Upper lobe of right lung (tissue), 1 donor: Measurements from ENCODE around the gene SIL1. TPM values are rescaled to one million over a fixed set of nuclear protein-coding genes. Genes with fewer than 3 reads are reported as not detected.
"Not testable (repeated sequence)": the region's sequence is repeated elsewhere in the genome, so short reads cannot be mapped to it uniquely, and the experiment has no call there.

ENCODE experiments used
- ATAC-seq: fragments of 200-7000 bp; cut with Tn5 transposase; one replicate; pipeline ENCODE4 v1.9.1; 2020; ENCODE audit warnings: mild to moderate bottlenecking, moderate library complexity
- DNase-seq: peaks from one replicate; pipeline ENCODE4 v3.0.0-alpha.2; 2020
- H3K27ac ChIP-seq: fragments of 200-600 bp; one replicate; pipeline ENCODE4 v1.8.0; 2022
- H3K27me3 ChIP-seq: fragments of 200-600 bp; one replicate; pipeline ENCODE4 v1.8.0; 2022; ENCODE audit warnings: mild to moderate bottlenecking
- H3K36me3 ChIP-seq: fragments of 200-600 bp; one replicate; pipeline ENCODE4 v1.8.0; 2022
- H3K4me1 ChIP-seq: fragments of 200-600 bp; one replicate; pipeline ENCODE4 v1.8.0; 2022
- H3K4me3 ChIP-seq: fragments of 200-600 bp; one replicate; pipeline ENCODE4 v1.8.0; 2022; ENCODE audit warnings: mild to moderate bottlenecking
- H3K9me3 ChIP-seq: fragments of 200-600 bp; one replicate; pipeline ENCODE4 v1.8.0; 2022
- CTCF ChIP-seq: fragments of 200-600 bp; IDR thresholded peaks from one replicate; pipeline ENCODE4 v1.8.0; 2022; ENCODE audit warnings: antibody characterized with exemption
- intact Hi-C: fragments of 100-400 bp; cut with DNase I; formaldehyde crosslinking; loops from one replicate; pipeline ENCODE4 v1.11.0; 2022
- total RNA-seq: library from RNA; stranded (reverse); fragmentation: NEBNext Ultra II Directional; extraction: Animal tissue kit (Norgen Biotek cat#: 25700); gene quantifications from one replicate; pipeline ENCODE4 v1.2.1, GENCODE V29; 2021
- donor health status: DM: no; HTN: yes; CAD: no; lungs with severe emphysema.

Gene SIL1
- total RNA-seq, 1 donor from 2014 or later, result 56.9 TPM

GRCh38 chr5:139178589-139178917 lies 19.6 kb downstream of the SIL1 start:
- peak overlapping the region; percentile 73 for H3K27ac ChIP-seq
- no peak overlapping the region for H3K4me3 ChIP-seq
- peaks cover 29% of the 10 kb centered on the region for H3K4me1 ChIP-seq
- no peaks in the 10 kb centered on the region for H3K9me3 ChIP-seq
- DNase-seq (no peak), ATAC-seq (no peak)
- H3K27me3 ChIP-seq, result no peaks in the 10 kb centered on the region
- TF ChIP-seq CTCF, result no peak
- intact Hi-C loops, result no loop called here
- no peaks in the 10 kb centered on the region for H3K36me3 ChIP-seq

- no peak for DNase-seq
- TF ChIP-seq CTCF, result no peak
These were observed 20.2 kb downstream of the SIL1 start for GRCh38 chr5:139177809-139178588.

GRCh38 chr5:139177281-139177680 lies 20.9 kb downstream of the SIL1 start:
- Histone ChIP-seq H3K27ac (peak overlapping the region; percentile 73), H3K4me1 (peaks cover 29% of the 10 kb centered on the region)
- H3K27me3 ChIP-seq, H3K9me3 ChIP-seq, H3K36me3 ChIP-seq, DNase-seq, intact Hi-C loops, ATAC-seq, H3K4me3 ChIP-seq: not testable (repeated sequence)

More at GRCh38 chr5:139177809-139178588, 20.2 kb downstream of the SIL1 start:
- intact Hi-C loops, result no loop called here
- ATAC-seq, result peak; percentile 81
- H3K27me3 ChIP-seq, result no peaks in the 10 kb centered on the region
- peaks cover 29% of the 10 kb centered on the region for H3K4me1 ChIP-seq
- peak overlapping the region; percentile 73 for H3K27ac ChIP-seq
- no peaks in the 10 kb centered on the region for H3K36me3 ChIP-seq
- H3K9me3 ChIP-seq, result no peaks in the 10 kb centered on the region
- H3K4me3 ChIP-seq, result no peak overlapping the region

GRCh38 chr5:139174382-139174781 lies 23.8 kb downstream of the SIL1 start:
- intact Hi-C loops, H3K27ac ChIP-seq, H3K9me3 ChIP-seq, DNase-seq, H3K36me3 ChIP-seq, ATAC-seq, H3K4me3 ChIP-seq, H3K27me3 ChIP-seq: not testable (repeated sequence)
- H3K4me1 ChIP-seq, result peaks cover 26% of the 10 kb centered on the region

GRCh38 chr5:139171779-139172404 lies 26.3 kb downstream of the SIL1 start:
- no peaks in the 10 kb centered on the region for H3K27me3 ChIP-seq
- TF ChIP-seq CTCF, result no peak
- ATAC-seq (no peak), DNase-seq (no peak)
- intact Hi-C loops, result no loop called here
- no peak overlapping the region for H3K27ac ChIP-seq
- H3K36me3 ChIP-seq, result no peaks in the 10 kb centered on the region
- peaks cover 9% of the 10 kb centered on the region for H3K4me1 ChIP-seq
- no peak overlapping the region for H3K4me3 ChIP-seq
- H3K9me3 ChIP-seq, result no peaks in the 10 kb centered on the region

GRCh38 chr5:139167952-139168720 lies 30.0 kb downstream of the SIL1 start:
- Histone ChIP-seq H3K9me3 (no peaks in the 10 kb centered on the region), H3K4me1 (peaks cover 8% of the 10 kb centered on the region), H3K4me3 (no peak overlapping the region), H3K27me3 (no peaks in the 10 kb centered on the region), H3K36me3 (no peaks in the 10 kb centered on the region), H3K27ac (no peak overlapping the region)
- no peak for TF ChIP-seq CTCF
- ATAC-seq, result no peak
- intact Hi-C loops, result no loop called here
- DNase-seq, result no peak
